Measurements from ENCODE around the gene MRPS18B.

DNA sequence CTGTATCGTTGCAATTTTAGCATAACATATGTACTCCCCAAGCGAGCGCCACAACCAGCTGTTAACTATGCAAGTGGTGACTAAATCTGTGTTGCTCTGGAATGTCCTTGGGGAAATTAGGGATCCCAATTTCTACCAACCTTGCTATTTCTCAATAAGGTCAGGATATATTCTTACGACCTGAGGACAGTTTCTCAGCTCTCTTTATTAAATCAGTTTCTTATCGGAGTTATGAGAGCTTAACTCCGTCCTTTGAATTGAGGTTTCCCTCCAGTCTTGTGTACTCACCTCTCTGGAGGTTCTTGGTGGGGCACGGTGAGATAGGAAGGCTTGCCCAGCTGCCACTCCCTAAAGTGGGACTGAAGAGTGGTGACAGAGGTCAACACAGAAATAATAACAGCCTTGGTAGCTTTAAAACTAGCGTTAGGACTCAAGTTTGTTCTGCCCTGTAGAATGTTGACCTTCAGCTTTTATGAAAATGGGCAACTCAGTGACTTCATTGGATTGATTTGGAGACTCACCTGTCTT, 694 bp downstream of the MRPS18B start:
- TF ChIP-seq, protein P1, sequence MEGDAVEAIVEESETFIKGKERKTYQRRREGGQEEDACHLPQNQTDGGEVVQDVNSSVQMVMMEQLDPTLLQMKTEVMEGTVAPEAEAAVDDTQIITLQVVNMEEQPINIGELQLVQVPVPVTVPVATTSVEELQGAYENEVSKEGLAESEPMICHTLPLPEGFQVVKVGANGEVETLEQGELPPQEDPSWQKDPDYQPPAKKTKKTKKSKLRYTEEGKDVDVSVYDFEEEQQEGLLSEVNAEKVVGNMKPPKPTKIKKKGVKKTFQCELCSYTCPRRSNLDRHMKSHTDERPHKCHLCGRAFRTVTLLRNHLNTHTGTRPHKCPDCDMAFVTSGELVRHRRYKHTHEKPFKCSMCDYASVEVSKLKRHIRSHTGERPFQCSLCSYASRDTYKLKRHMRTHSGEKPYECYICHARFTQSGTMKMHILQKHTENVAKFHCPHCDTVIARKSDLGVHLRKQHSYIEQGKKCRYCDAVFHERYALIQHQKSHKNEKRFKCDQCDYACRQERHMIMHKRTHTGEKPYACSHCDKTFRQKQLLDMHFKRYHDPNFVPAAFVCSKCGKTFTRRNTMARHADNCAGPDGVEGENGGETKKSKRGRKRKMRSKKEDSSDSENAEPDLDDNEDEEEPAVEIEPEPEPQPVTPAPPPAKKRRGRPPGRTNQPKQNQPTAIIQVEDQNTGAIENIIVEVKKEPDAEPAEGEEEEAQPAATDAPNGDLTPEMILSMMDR (conservative IDR thresholded peaks at IDR 0.05; ENCODE audit: low read length) = no peak
- no peak for TF ChIP-seq EZH2phosphoT487 (IDR thresholded peaks at IDR 0.05; ENCODE audit: borderline replicate concordance, low read depth, low read length)

Measured in OCI-LY7 (cell line).